DND-41 (cell line): ENCODE data around the gene NPC2.

Experiments
- ATAC-seq: fragments of 200-7000 bp; cut with Tn5 transposase; 3 replicates; pipeline ENCODE4 v1.9.1; 2021; ENCODE audit warnings: low read depth; ENCODE audit not compliant: insufficient read depth
- DNase-seq: peaks from one replicate; pipeline ENCODE4 v3.0.0-alpha.2; 2020
- H2AFZ ChIP-seq: 2 replicates; pipeline ENCODE4 v1.6.0; 2012; ENCODE audit warnings: low read depth, low read length
- H3K27ac ChIP-seq: 2 replicates; pipeline ENCODE4 v1.5.1; 2012; ENCODE audit warnings: low read length, inconsistent platforms
- H3K27me3 ChIP-seq: fragments of 200-600 bp; sonication (generic); 2 replicates; pipeline ENCODE4 v1.6.0; 2012; ENCODE audit warnings: low read length, mild to moderate bottlenecking, inconsistent platforms; ENCODE audit not compliant: insufficient read depth, poor library complexity
- H3K36me3 ChIP-seq: 2 replicates; pipeline ENCODE4 v1.5.1; 2012; ENCODE audit warnings: low read length, inconsistent platforms; ENCODE audit not compliant: insufficient read depth
- H3K4me1 ChIP-seq: 2 replicates; pipeline ENCODE4 v1.5.1; 2012; ENCODE audit warnings: mild to moderate bottlenecking, low read length; ENCODE audit not compliant: insufficient read depth
- H3K4me2 ChIP-seq: 2 replicates; pipeline ENCODE4 v1.6.0; 2012; ENCODE audit warnings: mild to moderate bottlenecking, moderate library complexity, low read length, inconsistent platforms; ENCODE audit not compliant: insufficient read depth
- H3K4me3 ChIP-seq, 2 experiments: fragments of 200-600 bp in 1 of 2; shearing (Covaris generic) in 1 of 2; 2 replicates each; pipeline ENCODE4 v1.5.1; 2012 to 2016; ENCODE audit warnings: inconsistent platforms in 2 of 2, low read length in 2 of 2, mild to moderate bottlenecking in 2 of 2, low read depth in 1 of 2, moderate library complexity in 1 of 2
- H3K79me2 ChIP-seq: 2 replicates; pipeline ENCODE4 v1.6.0; 2012; ENCODE audit warnings: low read length, inconsistent platforms; ENCODE audit not compliant: insufficient read depth
- H3K9ac ChIP-seq: 2 replicates; pipeline ENCODE4 v1.6.0; 2012; ENCODE audit warnings: low read depth, mild to moderate bottlenecking, inconsistent platforms, low read length, moderate library complexity
- H3K9me3 ChIP-seq: 2 replicates; pipeline ENCODE4 v1.5.1; 2012; ENCODE audit warnings: low read length, moderate library complexity, mild to moderate bottlenecking, inconsistent platforms; ENCODE audit not compliant: insufficient read depth, severe bottlenecking
- H4K20me1 ChIP-seq: 2 replicates; pipeline ENCODE4 v1.6.0; 2012; ENCODE audit warnings: low read length; ENCODE audit not compliant: insufficient read depth
- CTCF ChIP-seq: IDR thresholded peaks from 2 replicates; pipeline ENCODE4 v1.5.1; 2012; ENCODE audit warnings: borderline replicate concordance, low read length, moderate library complexity, mild to moderate bottlenecking; ENCODE audit not compliant: poor library complexity, severe bottlenecking; ENCODE audit errors: extremely low read depth
- EZH2 ChIP-seq: IDR thresholded peaks from 3 replicates; pipeline ENCODE4 v1.6.1; 2012; ENCODE audit warnings: borderline replicate concordance, low read depth, mild to moderate bottlenecking, moderate library complexity, low read length, inconsistent platforms; ENCODE audit not compliant: severe bottlenecking

The NPC2 gene

GRCh38 chr14:74511966-74512830 lies 19.1 kb upstream of the NPC2 start:
- H3K79me2 ChIP-seq: no peaks in the 10 kb centered on the region
- H3K36me3 ChIP-seq: no peaks in the 10 kb centered on the region
- peaks cover 15% of the 10 kb centered on the region for H3K4me1 ChIP-seq
- H3K4me2 ChIP-seq: no peak overlapping the region
- ATAC-seq (no peak), DNase-seq (no peak)
- no peaks in the 10 kb centered on the region for H3K9me3 ChIP-seq
- H3K4me3 ChIP-seq: no peak overlapping the region
- no peak overlapping the region for H2AFZ ChIP-seq
- H4K20me1 ChIP-seq: no peaks in the 10 kb centered on the region
- H3K27ac ChIP-seq: no peak overlapping the region
- TF ChIP-seq EZH2 (no peak), CTCF (no peak)
- H3K9ac ChIP-seq: no peak overlapping the region
- H3K27me3 ChIP-seq: no peaks in the 10 kb centered on the region

- H2AFZ ChIP-seq: no peak overlapping the region
- no peaks in the 10 kb centered on the region for H3K36me3 ChIP-seq
- no peak for DNase-seq
- no peak overlapping the region for H3K4me3 ChIP-seq
- no peaks in the 10 kb centered on the region for H3K27me3 ChIP-seq
- no peak overlapping the region for H3K9ac ChIP-seq
- H3K27ac ChIP-seq: no peak overlapping the region
- ATAC-seq: no peak
- peaks cover 15% of the 10 kb centered on the region for H3K4me1 ChIP-seq
- H4K20me1 ChIP-seq: no peaks in the 10 kb centered on the region
- no peaks in the 10 kb centered on the region for H3K9me3 ChIP-seq
- no peaks in the 10 kb centered on the region for H3K79me2 ChIP-seq
- no peak for TF ChIP-seq EZH2
- TF ChIP-seq CTCF: no peak
- no peak overlapping the region for H3K4me2 ChIP-seq
Observed at GRCh38 chr14:74510959-74511409, 17.9 kb upstream of the NPC2 start.

GRCh38 chr14:74510223-74510931 lies 17.3 kb upstream of the NPC2 start:
- no peak overlapping the region for H3K4me3 ChIP-seq
- H3K27ac ChIP-seq: no peak overlapping the region
- no peak for DNase-seq
- H3K9me3 ChIP-seq: no peaks in the 10 kb centered on the region
- peaks cover 15% of the 10 kb centered on the region for H3K4me1 ChIP-seq
- no peak for ATAC-seq
- H4K20me1 ChIP-seq: no peaks in the 10 kb centered on the region
- no peaks in the 10 kb centered on the region for H3K27me3 ChIP-seq
- H3K79me2 ChIP-seq: no peaks in the 10 kb centered on the region
- TF ChIP-seq CTCF: no peak
- no peak for TF ChIP-seq EZH2
- no peak overlapping the region for H3K9ac ChIP-seq
- no peak overlapping the region for H3K4me2 ChIP-seq
- no peaks in the 10 kb centered on the region for H3K36me3 ChIP-seq
- no peak overlapping the region for H2AFZ ChIP-seq
